HG02840 (cell line): ENCODE results near the gene CLPTM1L.
"Not testable (repeated sequence)": the region's sequence is repeated elsewhere in the genome, so short reads cannot be mapped to it uniquely, and the experiment has no call there.

Experiments
- ATAC-seq: cut with Tn5 transposase; IDR thresholded peaks from one replicate; pipeline ENCODE4 v1.9.1; 2021; ENCODE audit warnings: mild to moderate bottlenecking, moderate library complexity, moderate number of reproducible peaks; ENCODE audit not compliant: unreplicated experiment, low FRiP score

The CLPTM1L gene

DNA sequence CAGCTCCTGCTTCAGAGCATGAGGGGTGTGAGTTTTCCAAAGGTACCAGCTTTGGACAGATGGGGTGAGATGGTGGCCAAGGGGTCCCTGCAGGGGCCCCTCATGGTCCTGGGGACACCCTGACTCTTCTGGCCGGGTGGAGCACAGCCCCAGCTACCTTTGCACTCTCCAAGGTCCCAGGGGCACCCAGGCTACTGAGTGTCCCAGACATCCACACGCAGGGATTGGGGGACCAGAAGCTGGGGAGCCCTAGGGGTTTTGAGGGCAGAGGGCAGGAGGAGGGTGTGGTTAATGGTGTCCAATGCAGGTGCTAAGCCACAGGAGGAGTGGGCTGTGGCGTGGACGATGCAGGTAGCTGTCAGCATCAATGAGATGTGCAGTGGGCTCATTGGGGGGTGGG, 16.0 kb upstream of the CLPTM1L start:
- no peak for ATAC-seq

DNA sequence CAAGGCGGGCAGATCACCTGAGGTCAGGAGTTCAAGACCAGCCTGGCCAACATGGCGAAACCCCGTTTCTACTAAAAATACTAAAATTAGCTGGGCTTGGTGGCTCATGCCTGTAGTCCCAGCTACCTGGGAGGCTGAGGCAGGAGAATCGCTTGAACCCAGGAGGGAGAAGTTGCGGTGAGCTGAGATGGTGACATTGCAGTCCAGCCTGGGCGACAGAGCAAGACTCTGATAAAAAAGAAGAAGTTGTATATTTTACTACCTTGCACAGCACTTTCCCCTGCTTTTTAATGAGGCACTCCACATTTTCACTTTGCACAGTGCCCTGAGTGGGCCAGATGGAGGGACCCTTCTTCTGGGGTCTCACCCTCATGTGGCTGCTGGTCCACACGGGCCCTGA, 15.5 kb upstream of the CLPTM1L start:
- not testable (repeated sequence) for ATAC-seq

DNA sequence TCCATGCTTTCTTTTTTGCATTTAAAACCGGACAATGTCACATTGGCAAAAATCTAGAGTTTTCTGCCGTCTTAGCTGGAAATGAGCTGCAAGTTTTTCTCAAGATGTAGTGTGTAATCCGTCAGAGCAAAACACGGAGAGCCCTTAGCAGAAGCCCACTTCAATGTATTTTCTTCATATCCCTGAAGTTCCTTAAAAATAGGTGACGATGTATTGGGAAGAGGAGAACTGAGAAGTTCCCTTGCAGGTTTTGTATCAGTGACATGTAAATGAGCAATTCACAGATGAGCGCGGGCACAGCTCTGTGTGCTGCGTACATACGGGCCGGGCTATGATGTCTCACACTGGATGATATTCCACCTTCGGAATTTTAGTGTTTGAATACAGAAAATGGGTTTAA, 14.8 kb upstream of the CLPTM1L start:
- no peak for ATAC-seq

DNA sequence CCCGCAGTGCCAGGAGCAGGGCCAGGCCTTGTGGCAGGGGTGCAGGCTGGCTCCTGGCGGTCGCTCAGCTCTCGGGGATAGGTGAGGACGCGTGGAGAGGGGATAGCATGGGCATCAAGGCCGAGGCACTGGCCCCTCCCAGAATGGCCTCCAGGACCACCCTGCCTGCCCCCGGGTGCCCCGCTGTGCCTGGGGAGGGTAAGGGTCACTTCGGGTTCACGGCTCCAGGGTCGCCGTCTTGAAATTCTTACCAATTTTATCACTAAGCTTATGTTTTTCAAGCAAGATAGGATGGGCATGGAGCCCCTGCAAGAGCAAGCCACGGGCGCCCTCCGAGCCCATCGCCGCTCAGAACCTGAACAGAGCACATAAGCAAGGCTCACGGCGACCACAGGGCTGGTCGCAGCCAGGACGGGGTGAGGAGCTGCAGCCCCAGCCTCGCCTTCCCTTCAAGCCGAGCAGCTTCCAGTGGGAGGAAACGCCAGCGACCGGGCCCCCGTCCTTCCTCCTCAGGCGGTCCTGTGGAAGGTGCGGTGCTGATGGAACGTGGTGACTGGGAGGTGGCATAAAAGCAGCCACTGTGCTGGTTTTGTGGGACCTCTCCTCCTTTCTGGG, 14.2 kb upstream of the CLPTM1L start:
- no peak for ATAC-seq

DNA sequence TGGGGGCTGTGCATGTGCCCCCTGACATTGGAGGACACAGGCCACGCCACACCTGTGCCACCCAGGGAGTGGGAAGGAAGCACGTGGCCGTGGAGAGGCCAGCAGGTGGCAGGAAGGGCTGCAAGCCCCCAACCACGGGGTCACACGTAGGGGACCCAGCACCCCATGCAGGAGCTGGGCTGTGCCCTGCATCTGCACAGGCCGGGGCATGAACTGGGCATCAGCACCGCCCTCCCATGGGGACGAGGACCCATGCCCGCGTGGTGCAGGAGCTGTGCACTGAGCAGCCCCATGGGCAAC, 13.8 kb upstream of the CLPTM1L start:
- no peak for ATAC-seq

DNA sequence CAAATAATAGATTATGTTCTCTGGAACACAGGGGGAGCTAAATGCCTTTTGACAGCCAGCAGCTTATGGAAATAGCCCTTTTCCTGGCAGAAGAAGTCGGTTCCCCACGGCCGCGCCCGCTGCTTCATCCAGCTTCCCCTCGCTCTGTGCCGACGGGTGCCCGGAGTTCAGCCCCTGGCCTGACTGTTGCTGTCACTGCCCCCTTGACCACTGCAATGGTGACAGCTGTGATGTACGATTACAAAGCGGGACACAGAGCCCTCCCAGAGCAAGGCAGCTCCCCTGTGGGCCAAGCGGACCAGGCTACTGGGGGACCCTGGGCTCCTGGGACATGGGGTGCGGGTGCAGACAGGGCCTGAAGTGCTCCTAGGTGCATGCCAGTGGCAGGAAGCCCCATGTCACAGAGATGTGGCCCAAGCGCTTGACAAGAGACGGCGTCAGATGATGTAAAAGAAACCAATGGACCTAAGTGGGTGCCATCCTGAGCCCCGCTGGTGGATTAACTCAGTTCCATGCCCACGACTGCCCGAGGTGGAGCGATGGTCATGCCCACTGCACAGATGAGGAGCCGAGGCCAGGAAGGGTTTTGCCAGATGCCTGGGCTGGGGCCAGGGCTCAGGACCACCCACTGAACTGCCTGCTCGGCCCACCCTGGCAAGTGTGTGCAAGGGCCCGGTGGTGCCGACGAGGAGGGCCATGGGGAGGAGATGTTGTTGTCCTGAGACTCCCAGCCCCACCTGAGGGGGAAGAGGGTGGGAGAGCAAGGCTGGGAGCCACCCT, 13.2 kb upstream of the CLPTM1L start:
- ATAC-seq = no peak

DNA sequence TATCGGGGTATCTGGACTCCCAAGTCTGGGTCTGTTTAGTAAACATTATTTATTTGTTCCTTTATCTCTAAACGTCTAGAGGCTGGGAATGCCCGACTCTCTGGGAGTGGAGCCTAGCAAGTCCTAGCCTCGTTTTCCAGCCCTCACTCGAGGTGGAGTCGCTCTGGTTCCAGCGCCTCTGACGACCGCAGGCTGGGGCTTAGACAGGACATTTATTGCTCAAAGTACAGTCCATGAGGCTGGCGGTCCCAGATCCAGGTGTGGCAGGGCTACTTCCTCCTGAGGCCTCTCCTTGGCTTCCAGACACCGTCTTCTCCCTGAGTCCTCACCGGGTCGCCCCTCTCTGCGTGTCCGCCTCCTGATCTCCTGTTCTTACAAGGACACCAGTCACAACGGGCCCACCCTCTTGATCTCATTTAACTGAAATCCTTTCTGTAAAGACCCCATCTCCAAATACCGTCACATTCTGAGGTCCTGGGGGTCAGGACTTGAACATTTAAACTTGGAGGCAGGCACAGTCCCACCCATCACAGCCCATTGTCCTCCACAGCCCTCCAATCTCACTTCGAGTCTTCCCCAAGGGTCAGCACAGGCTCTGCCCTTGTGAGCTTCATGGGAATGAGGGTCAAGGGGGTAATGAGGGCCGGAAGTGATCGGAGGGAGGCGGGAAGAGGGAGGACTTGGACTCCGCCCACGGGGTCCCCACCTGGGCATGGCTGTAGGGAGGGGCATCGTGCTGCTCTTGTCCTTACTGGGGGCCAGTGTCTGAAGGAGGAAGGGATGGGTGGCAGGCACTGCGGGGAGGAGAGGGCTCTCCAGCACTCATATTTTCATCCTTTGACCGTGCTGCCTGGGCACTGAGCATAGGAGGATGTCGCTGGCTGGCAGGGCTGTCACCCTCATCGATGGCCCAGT, 12.2 kb upstream of the CLPTM1L start:
- no peak for ATAC-seq

DNA sequence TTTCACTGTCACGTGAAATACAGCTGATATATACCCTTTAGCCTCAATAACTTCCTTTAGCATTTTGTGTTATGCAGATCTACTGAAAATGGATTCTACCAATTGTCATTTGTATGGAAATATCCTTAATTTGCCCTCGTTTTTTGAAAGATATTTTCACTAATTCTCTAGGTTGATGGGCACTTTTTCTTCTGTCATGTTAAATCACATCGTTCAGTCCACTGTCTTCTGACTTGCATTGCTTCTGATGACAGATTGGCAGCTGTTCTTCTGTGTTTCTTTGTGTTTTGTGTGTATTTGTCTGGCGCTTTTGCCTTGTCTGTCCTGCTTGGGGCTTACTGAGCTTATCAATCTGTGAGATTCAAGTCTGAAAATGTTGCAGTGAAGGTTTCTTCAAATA, 9.7 kb upstream of the CLPTM1L start:
- no peak for ATAC-seq

DNA sequence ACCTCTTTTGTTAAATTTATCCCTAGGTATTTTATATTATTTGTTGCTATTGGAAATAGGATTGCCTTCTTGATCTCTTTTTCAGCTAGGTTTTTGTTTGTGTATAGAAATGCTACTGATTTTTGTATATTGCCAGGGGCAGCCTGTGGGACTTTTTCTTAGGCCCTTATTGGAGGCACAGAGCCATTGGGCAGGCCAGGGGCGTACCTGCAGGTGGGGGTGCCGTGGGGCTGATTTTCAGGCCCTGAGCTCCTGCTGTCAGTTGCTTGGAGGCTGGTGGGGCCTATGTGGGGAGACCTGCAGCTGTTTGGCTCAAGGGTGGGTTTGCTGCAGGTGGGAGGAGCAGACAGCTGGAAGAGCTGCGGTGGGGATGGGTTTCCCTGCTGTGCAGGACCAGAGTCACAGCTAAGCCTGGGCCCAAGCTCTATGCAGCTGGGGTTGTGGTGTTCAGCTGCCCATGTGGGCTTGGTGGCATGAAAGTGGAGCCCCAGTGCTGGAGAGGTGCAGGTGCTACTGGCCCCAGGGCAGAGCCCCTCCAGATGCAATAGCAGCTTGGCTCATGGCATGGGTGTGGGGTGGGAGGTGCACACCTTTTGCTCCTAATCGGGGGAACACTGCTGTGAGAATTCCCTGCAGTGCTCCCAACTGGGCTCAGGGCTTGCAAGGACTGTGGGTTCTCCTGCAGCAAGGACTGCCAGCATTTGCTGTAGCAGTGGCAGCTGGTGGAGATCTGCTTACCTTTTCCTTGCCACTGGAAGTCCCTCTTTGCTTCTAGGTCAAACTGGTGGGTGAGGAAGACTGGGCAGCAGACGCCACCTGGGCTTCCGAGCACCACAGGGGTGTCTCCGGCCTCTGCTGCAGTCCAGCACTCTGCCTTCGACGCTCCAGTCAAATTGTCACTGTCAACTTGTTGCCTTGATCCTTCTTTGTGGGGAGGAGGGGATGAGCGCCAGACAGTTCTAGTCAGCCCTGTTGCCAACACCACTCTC, 7.6 kb upstream of the CLPTM1L start:
- ATAC-seq = no peak

DNA sequence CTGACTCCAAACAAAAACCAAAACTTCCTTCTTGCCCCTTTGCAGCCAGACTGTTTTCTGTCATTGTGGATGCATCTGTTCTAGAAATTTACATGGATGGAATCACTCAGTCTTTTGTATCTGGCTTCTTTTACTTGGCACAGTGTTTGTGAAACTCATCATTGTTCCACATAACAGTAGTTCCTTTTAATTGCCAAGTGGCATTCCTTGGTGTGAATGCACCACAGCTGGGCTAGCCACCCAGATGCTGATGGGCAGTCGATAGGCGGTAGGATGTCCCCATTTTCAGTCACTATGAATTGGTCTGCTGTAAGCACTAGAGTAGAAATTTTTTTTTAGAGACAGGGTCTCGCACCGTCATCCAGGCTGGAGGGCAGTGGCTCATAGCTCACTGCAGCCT, 6.3 kb upstream of the CLPTM1L start:
- no peak for ATAC-seq

DNA sequence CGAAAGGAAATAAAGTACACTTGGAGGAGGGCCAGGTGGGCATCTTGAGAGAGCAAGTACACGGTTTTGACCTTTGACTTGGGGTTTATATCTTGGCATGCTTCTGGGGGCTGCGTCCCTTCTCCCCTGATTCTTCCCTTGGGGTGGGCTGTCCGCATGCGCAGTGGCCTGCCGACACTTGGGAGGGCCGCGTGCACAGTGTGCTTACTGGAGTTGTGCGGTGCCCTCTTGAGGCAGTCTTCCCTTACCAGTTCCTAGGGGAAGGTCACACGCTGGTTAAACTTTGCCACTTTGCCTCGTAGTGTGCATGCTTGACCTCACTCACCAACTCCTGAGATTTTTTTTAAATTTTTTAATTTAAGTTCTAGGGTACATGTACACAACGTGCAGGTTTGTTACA, 4.3 kb upstream of the CLPTM1L start:
- no peak for ATAC-seq

DNA sequence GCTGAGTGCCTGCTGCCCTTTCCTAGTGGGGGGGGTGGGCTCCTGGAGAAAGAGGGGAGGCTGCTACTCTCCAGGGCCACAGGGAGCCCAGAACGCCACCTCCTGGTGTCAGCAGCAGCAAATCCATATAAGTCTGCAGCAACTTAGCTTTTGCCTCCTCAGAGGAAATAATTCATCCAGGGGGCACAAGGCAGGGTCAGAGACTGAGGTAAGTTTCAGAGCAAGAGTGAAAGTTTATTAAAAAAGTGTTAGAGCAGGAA, 4.0 kb upstream of the CLPTM1L start:
- ATAC-seq = no peak

DNA sequence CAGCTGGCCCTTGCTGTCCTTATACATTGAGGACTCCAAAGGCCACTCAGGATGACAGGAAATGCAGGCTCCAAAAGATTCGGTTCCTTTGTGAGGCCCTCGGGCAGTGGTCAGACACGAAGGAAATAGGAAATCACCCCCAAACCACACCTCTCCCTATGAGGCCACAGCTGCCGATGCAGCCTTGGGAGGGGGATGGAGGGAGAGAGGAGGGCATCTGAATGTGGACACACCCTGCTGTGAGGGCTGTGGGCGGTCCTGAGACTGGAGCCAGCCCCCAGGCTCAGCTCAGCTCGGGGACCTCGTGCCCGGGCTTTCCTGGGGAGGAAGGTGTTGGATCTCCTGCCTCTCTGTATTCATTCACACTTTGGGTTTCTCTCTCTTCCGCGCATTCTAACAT, 2.7 kb upstream of the CLPTM1L start:
- no peak for ATAC-seq

DNA sequence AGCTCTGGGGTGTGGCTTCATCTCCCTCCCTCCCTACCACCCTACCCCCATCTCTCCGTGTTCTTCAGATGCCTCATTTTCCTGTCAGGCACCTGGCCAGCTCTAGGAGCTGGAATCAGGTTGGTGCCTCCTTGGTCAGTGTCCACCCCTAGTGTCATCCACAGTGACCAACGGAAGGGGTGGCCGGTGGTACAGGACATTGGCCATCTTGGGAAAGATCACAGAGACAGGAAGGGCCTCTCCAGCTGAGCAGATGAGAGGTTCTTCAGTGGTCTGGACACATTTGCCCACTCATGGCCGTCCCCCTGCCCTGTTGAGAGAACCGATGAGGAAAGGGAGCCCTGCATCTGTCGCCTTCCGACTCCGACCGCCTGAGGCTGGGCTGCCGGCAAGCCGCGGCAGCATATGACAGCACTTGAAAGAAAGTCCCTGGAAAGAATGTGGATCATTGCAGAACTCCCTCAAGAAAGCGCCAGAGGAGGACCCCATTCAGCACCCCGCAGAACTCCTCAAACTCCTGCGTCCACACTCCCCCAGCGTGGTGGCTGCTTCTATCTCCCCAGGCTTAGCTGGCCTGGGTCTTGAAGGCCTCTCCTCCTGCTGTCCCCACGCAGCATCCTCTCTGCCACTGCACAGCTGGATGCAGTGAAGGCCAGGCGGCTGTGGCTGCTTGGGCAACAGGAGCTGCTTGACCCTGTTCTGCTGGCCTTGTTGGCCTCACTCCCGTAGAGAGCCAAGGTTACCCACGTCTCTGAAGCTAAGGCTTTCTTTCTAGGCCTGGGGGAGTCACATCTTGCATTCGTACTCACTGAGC, 1.9 kb upstream of the CLPTM1L start:
- no peak for ATAC-seq

DNA sequence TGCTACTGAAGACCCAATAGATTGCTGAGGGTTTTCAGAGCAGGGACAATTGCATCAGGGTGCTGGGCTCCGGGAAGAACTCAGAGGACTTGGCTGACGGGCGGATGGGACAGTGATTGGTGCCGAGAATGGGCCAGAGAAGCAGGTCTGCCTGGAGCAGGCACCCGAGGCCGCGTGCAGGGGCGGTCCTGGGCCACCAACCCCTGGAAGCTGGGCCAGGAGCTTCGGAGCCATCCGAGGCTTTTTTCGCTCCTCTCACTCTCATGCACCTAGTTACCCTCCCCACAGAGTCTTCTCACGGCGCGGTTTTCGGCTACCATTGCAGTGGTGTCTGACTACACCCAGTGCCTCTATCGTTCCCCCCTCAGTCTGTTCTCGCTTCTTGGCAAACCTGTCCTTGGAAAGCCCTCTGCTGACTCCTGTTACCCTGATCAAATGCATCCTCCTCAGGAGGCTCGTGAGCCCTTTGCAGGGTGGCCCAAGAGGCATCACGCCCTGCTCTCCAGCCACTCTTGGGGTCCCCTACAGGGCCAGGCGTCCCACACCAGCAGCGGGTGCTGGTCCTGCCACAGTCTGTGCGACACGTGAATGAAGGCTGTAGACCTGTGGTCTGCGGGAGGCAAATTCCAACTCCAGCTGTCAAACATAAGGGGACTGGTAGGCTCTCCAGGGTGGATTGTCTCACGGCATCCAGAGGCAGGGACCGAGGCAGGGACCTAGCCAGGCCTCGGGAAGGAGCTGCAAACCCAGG, 1.2 kb upstream of the CLPTM1L start:
- no peak for ATAC-seq

DNA sequence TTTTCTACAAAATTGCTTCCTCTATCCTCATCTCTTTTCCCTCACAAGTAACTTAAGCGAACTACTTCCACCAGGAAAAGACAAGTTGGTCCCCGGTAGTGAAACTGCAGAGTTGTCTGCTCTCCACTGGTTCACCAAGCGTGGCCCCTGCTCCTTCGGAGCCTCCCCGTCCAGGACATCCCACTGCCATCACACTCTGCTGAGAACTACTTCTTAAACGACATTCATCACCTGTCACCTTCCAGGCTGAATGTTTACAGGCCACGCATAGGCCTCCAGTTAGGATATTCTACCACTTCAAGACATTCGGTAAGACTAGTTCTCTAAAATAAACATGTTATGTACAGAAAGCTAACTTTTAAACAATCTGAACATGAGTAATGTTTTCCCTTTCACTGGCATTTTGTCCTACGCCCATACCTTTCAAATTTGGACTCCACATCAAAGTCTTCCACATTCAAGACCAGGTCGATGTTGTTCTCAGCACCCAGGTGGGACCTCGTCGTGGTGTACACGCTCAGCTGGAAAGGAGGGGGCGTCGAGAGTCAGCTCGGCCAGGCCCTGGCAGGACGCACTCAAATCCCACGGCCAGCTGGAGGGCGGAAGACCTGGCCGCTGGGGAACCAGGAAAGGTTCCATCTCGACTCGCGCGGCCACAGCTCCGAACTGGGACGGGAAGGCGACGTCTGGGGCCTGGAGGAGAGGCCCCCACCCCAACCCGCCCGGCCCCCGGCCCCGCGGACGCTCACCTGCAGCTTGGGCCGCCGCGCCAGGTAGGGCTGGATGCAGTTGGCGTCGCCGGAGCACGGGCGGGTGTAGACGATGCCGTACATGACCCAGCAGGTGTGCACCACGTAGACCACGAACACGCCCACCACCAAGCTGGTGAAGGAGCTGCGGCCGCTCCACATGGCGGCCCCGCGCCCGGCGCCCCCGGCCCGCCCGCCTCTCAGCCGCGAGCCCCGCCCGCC, 683 bp downstream of the CLPTM1L start:
- ATAC-seq = peak; percentile 34

DNA sequence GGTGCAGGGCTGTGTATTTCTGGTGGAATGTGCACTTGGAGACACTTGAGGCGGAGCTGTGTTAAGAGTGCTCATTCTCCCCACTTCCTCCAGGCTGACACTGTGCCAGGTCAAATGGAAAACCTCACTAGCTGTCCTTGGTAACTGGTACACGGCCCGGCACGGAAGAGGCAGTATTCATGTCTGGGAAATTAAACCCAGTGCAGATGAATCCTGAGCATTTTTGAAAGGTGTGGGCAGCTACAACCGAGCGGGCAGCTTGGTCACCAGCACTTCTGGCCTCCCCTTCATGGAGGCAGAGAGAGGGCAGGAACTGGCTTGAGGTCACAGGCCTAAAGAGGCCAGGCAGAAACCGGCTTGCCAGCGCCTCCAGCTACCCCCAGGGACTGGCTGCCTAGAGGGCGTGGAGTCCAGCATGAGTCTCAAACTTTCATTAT, 1.6 kb downstream of the CLPTM1L start:
- no peak for ATAC-seq

DNA sequence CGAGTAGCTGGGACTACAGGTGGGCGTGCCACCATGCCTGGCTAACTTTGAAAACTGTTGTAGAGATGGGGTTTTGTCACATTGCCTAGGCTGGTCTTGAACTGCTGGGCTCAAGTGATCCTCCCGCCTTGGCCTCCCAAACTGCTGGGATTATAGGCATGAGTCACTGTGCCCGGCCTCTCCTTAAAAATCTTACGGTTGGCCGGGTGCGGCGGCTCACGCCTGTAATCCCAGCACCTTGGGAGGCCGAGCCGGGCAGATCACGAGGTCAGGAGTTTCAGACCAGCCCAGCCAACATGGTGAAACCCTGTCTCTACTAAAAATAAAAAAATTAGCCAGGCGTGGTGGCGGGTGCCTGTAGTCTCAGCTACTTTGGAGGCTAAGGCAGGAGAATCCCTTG, 2.2 kb downstream of the CLPTM1L start:
- ATAC-seq = not testable (repeated sequence)
